ENCODE data around the gene KHSRP. TPM values are rescaled to one million over a fixed set of nuclear protein-coding genes. Genes with fewer than 3 reads are reported as not detected.

The KHSRP gene
- total RNA-seq, 2 experiments from 2014 or later: 366 to 370 TPM

- no peak for ATAC-seq
- no peaks in the 10 kb centered on the region for H3K27me3 Mint-ChIP-seq
- H3K4me3 Mint-ChIP-seq: no peak within 1 kb of the TSS
- ChIA-PET POLR2A (interaction anchor here (1.2 to 2.0 kb wide), 3 partner anchors 12 to 17 kb away, joined by 3 to 9 read pairs (median 3); partner anchors contain the start of gene DENND1C), CTCF (interaction anchor here (1.1 kb wide), 1 partner anchor 17 kb away, joined by 3 read pairs; the partner anchor contains the start of gene DENND1C)
- intact Hi-C loops (cut with micrococcal nuclease): no loop called here
- H3K27ac Mint-ChIP-seq: no peak within 1 kb of the TSS
- peak; percentile 33 for DNase-seq
- H3K9me3 Mint-ChIP-seq: no peaks in the 10 kb centered on the region
- H3K4me1 Mint-ChIP-seq (ENCODE audit: low read depth): peaks cover 11% of the 10 kb centered on the region
- no peak for TF ChIP-seq CTCF (IDR thresholded peaks at IDR 0.05)
- peaks cover 5% of the 10 kb centered on the region for H3K36me3 Mint-ChIP-seq (ENCODE audit: low read depth)
Measured at GRCh38 chr19:6464070-6464873, 39.7 kb upstream of the KHSRP start, which contains the start of gene CRB3. Gene CRB3 (plus strand): TSS chr19:6464271. CDS start chr19:6464702, 431 bp downstream.

GRCh38 chr19:6460099-6460884 is 35.7 kb upstream of the KHSRP start:
- intact Hi-C loops (cut with micrococcal nuclease): no loop called here
- Mint-ChIP-seq H3K9me3 (peaks cover 3% of the 10 kb centered on the region), H3K27me3 (no peaks in the 10 kb centered on the region), H3K4me1 (ENCODE audit: low read depth) (peaks cover 23% of the 10 kb centered on the region), H3K27ac (peak overlapping the region; percentile 68), H3K36me3 (ENCODE audit: low read depth) (peaks cover 13% of the 10 kb centered on the region), H3K4me3 (peak overlapping the region; percentile 83)
- ChIA-PET POLR2A (interaction anchor here (1.0 to 1.2 kb wide), 3 partner anchors 12 to 215 kb away, joined by 3 to 5 read pairs (median 3); no protein-coding TSS in a partner anchor), CTCF (interaction anchor here (1.2 kb wide), 1 partner anchor 209 kb away, joined by 3 read pairs; the partner anchor contains the start of gene TNFSF14)
- ATAC-seq (peak; percentile 89), DNase-seq (peak; percentile 98)
- TF ChIP-seq CTCF (IDR thresholded peaks at IDR 0.05): peak; percentile 53

- Mint-ChIP-seq H3K4me3 (peak within 1 kb of the TSS; percentile 83), H3K9me3 (peaks cover 10% of the 10 kb centered on the region), H3K27me3 (no peaks in the 10 kb centered on the region), H3K4me1 (ENCODE audit: low read depth) (peaks cover 19% of the 10 kb centered on the region), H3K27ac (peak within 1 kb of the TSS; percentile 75), H3K36me3 (ENCODE audit: low read depth) (peaks cover 20% of the 10 kb centered on the region)
- peak; percentile 55 for DNase-seq
- CTCF ChIA-PET: interaction anchor here (1.2 kb wide), 1 partner anchor 210 kb away, joined by 3 read pairs; the partner anchor contains the start of gene TNFSF14
- POLR2A ChIA-PET: interaction anchor here (0.9 to 1.2 kb wide), 3 partner anchors 13 to 404 kb away, joined by 3 to 5 read pairs (median 3); no protein-coding TSS in a partner anchor
- no peak for TF ChIP-seq CTCF (IDR thresholded peaks at IDR 0.05)
- ATAC-seq: peak; percentile 31
- intact Hi-C loops (cut with micrococcal nuclease): no loop called here
Measured at GRCh38 chr19:6459262-6460098, 34.9 kb upstream of the KHSRP start, which contains the start of gene SLC25A23. Gene SLC25A23 (minus strand): TSS chr19:6459792. CDS start chr19:6459628, 164 bp downstream.

- CTCF ChIA-PET: interaction anchor here (1.2 kb wide), 1 partner anchor 211 kb away, joined by 3 read pairs; the partner anchor contains the start of gene TNFSF14
- TF ChIP-seq CTCF (IDR thresholded peaks at IDR 0.05): no peak
- peaks cover 27% of the 10 kb centered on the region for H3K36me3 Mint-ChIP-seq (ENCODE audit: low read depth)
- POLR2A ChIA-PET: interaction anchor here (0.6 to 1.3 kb wide), 5 partner anchors 12 to 405 kb away, joined by 3 to 6 read pairs (median 3); partner anchors contain the start of genes DENND1C and KHSRP
- H3K4me1 Mint-ChIP-seq (ENCODE audit: low read depth): peaks cover 19% of the 10 kb centered on the region
- H3K27me3 Mint-ChIP-seq: no peaks in the 10 kb centered on the region
- DNase-seq (no peak), ATAC-seq (no peak)
- H3K9me3 Mint-ChIP-seq: peaks cover 17% of the 10 kb centered on the region
- H3K4me3 Mint-ChIP-seq: peak overlapping the region; percentile 79
- intact Hi-C loops (cut with micrococcal nuclease): no loop called here
- peak overlapping the region; percentile 75 for H3K27ac Mint-ChIP-seq
Measured at GRCh38 chr19:6458695-6459261, 34.2 kb upstream of the KHSRP start.

Data from activated CD8-positive, alpha-beta T cell treated with anti-CD3 and anti-CD28 coated beads for 36 hours (primary cell).